ENCODE results near the gene DAPK1.
A peak's percentile ranks its signal among the peaks of the same experiment; 100 is the strongest.

DAPK1 gene

DNA sequence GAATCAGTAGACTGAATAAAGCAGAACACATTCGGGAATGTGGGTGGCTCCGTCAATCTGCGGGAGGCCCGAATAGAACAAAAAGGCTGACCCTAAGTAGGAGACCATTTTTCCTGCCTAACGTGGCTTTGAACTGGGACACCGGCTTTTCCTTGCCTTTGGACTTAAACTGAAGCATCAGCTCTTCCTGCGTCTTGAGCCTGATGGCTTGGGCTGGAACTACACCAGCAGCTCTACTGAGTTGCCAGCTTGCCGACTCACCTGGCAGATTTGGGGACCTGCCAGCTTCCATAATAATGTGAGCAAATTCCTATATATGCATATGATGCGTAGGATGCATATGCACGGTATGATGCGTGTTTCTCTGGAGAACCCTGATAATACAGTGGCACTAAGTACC, 111.3 kb downstream of the DAPK1 start:
- TF ChIP-seq Cebpa-rat (IDR thresholded peaks at IDR 0.05) = no peak
- H4K20me1 ChIP-seq = no peaks in the 10 kb centered on the region; a peak in 1 of 22 replicates
- H3K4me3 ChIP-seq = no peak overlapping the region
- H3K9ac ChIP-seq = no peak overlapping the region
- H3K27ac ChIP-seq = no peak overlapping the region
- H3K27me3 ChIP-seq = no peaks in the 10 kb centered on the region
- H3K9me3 ChIP-seq (replicated peaks in 1 of 11) = peaks cover 14 to 50% (median 27%) of the 10 kb centered on the region in 11 experiments
- H3K4me2 ChIP-seq = peak overlapping the region in 2 of 11 experiments; percentile 10 to 17; a peak in 3 of 22 replicates
- peaks cover 0 to 48% (median 0%) of the 10 kb centered on the region in 11 experiments; a peak in 5 of 22 replicates for H3K36me3 ChIP-seq
- peaks cover 0 to 57% (median 0%) of the 10 kb centered on the region in 10 experiments; a peak in 6 of 20 replicates for H3K4me1 ChIP-seq

DNA sequence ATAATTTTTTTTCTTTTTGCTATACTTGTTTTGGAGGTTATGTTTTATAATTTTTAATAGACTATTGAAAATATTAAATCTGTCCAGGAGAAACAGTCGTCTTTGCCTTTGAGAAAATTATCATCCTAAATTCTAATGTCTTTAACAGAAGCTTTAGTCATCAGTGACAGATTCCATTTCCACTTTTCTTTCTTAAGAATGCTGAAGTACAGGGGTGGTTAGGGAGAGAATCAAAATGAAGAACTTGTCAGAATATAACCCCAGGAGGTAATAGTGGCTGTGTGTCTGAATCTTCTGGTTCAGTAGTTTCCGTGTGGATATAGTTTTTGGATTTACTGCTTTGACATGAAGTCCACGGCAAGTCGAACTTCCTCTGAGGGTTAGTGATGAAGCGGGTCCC, 111.8 kb downstream of the DAPK1 start:
- Histone ChIP-seq H3K27me3 (no peaks in the 10 kb centered on the region), H3K4me2 (no peak overlapping the region; a peak in 1 of 22 replicates), H3K9ac (no peak overlapping the region), H3K36me3 (peaks cover 0 to 48% (median 0%) of the 10 kb centered on the region in 11 experiments; a peak in 5 of 22 replicates), H3K4me3 (no peak overlapping the region), H4K20me1 (peaks cover 0 to under 1% (median 0%) of the 10 kb centered on the region in 11 experiments; a peak in 2 of 22 replicates), H3K4me1 (peaks cover 0 to 62% (median 2%) of the 10 kb centered on the region in 10 experiments; a peak in 8 of 20 replicates), H3K27ac (no peak overlapping the region), H3K9me3 (replicated peaks in 1 of 11) (peaks cover 14 to 45% (median 27%) of the 10 kb centered on the region in 11 experiments)
- no peak for TF ChIP-seq Cebpa-rat (IDR thresholded peaks at IDR 0.05)

DNA sequence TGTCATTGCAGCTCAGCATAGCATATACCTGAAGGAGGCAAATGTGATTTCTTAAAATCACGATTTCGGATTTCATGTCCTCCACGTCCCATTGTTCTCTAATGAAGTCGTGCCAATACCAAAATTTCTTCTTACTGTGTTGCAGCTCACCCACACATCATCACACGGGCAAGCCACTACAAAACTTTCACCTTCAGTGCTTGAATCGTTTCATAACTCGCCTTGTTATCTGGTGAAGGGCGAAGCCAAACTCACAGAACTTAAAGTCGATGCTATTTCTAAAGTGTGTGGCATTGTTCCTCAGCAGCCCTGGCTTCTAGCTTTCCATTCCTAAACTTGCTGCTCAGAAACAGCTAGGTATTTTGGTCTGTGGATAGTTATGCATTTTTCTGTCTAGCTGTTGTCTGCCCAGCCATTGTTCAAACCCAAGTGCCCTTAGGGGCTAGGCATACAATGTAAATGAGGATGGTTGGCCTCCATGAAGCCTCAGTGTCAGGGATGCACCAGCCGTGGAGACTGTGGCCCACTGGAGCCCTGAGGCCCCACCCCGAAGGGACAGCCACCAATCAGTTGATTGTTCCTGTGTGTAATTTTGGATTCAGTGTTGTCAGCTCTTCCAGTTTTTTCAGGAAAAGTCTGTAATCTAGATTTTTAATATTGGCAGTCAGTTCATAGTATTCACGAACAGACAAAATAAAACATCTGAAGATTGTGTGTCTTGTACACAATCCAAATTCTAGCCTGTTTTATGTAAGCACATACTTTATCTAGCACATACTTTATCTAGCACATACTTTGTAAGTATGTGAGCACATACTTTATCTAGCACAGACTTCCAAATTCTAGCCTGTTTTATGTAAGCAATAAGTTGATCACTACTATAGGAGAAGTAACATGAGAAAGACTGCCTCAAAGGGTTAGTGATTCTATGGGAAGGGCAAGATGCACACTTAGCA, 112.8 kb downstream of the DAPK1 start:
- Histone ChIP-seq H3K27ac (no peak overlapping the region), H3K36me3 (peaks cover 0 to 42% (median 0%) of the 10 kb centered on the region in 11 experiments; a peak in 5 of 22 replicates), H3K4me3 (no peak overlapping the region), H3K4me1 (peaks cover 0 to 71% (median 4%) of the 10 kb centered on the region in 10 experiments; a peak in 8 of 20 replicates), H3K4me2 (no peak overlapping the region; a peak in 1 of 22 replicates), H3K9me3 (replicated peaks in 1 of 11) (peaks cover 14 to 35% (median 26%) of the 10 kb centered on the region in 11 experiments), H3K9ac (no peak overlapping the region), H4K20me1 (peaks cover 0 to 8% (median 0%) of the 10 kb centered on the region in 11 experiments; a peak in 2 of 22 replicates), H3K27me3 (no peaks in the 10 kb centered on the region)
- no peak for TF ChIP-seq Cebpa-rat (IDR thresholded peaks at IDR 0.05)

- H3K4me3 ChIP-seq = no peak overlapping the region
- H3K9ac ChIP-seq = no peak overlapping the region
- TF ChIP-seq Cebpa-rat (IDR thresholded peaks at IDR 0.05) = no peak
- H3K36me3 ChIP-seq = peaks cover 0 to 39% (median 0%) of the 10 kb centered on the region in 11 experiments; a peak in 5 of 22 replicates
- no peak overlapping the region for H3K4me2 ChIP-seq
- H3K9me3 ChIP-seq (replicated peaks in 1 of 11) = peaks cover 13 to 25% (median 18%) of the 10 kb centered on the region in 11 experiments
- peaks cover 0 to 72% (median 4%) of the 10 kb centered on the region in 10 experiments; a peak in 8 of 20 replicates for H3K4me1 ChIP-seq
- no peaks in the 10 kb centered on the region for H3K27me3 ChIP-seq
- no peak overlapping the region for H3K27ac ChIP-seq
- peaks cover 0 to 8% (median 0%) of the 10 kb centered on the region in 11 experiments; a peak in 2 of 22 replicates for H4K20me1 ChIP-seq
These were observed 114.1 kb downstream of the DAPK1 start for GRCh38 chr9:87611776-87612175.

- H3K9me3 ChIP-seq (replicated peaks in 1 of 11) = peaks cover 7 to 17% (median 11%) of the 10 kb centered on the region in 11 experiments
- peaks cover 0 to 71% (median 4%) of the 10 kb centered on the region in 10 experiments; a peak in 8 of 20 replicates for H3K4me1 ChIP-seq
- peaks cover 0 to 32% (median 0%) of the 10 kb centered on the region in 11 experiments; a peak in 5 of 22 replicates for H3K36me3 ChIP-seq
- no peak overlapping the region for H3K4me3 ChIP-seq
- TF ChIP-seq Cebpa-rat (IDR thresholded peaks at IDR 0.05) = peak in 6 of 11 experiments; percentile 13 to 72 (median 28); a peak in 4 of 22 replicates
- H3K9ac ChIP-seq = no peak overlapping the region
- no peak overlapping the region for H3K27ac ChIP-seq
- no peaks in the 10 kb centered on the region for H3K27me3 ChIP-seq
- peak overlapping the region in 1 of 11 experiments; percentile 79; a peak in 1 of 22 replicates for H3K4me2 ChIP-seq
- H4K20me1 ChIP-seq = peaks cover 0 to 8% (median 0%) of the 10 kb centered on the region in 11 experiments; a peak in 2 of 22 replicates
These were observed 114.9 kb downstream of the DAPK1 start for GRCh38 chr9:87612536-87612935.

DNA sequence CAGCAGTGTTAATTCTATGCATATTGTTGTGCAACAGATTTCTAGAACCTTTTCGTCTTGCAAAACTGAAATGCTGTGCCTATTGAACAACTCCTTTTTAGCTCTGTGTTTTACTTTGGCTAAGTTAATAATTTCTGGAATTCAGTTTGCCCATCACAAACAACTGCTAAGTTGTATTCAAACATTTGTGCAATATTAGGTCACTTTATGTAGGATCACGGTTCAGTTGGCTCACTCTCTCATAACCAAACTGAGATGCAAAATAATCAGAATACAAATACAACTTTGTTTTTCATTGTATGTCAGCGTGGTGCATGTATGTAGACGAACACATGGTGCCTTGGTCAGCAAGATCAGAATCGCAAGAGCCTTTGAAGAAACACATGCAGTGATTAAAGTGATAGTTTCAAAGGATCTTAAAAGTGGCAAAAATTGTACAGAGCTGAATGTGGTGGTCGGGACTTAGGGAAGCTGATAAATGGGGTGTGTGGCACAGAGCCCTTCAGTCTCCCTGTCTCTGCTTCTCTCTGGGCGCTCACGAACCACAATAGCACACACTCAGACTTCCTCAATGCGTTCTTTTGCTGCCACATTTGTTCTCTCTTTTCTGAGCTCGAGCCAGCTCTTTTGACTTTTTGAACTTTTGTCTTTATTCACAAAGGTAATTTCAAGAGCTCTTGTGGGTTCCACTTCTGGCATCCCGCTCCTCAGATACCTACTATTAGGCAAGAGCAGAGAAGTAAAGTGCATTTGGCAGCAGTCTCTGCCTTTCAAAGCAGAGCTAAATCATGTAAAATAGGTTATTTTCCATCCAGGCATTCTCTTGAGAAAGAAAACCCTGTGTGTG, 115.8 kb downstream of the DAPK1 start:
- Histone ChIP-seq H3K4me2 (peak overlapping the region in 3 of 11 experiments; percentile 49 to 79 (median 72); a peak in 5 of 22 replicates), H4K20me1 (peaks cover 0 to 8% (median 0%) of the 10 kb centered on the region in 11 experiments; a peak in 2 of 22 replicates), H3K36me3 (peaks cover 0 to 22% (median 0%) of the 10 kb centered on the region in 11 experiments; a peak in 2 of 22 replicates), H3K9ac (no peak overlapping the region), H3K27me3 (no peaks in the 10 kb centered on the region), H3K27ac (no peak overlapping the region), H3K9me3 (replicated peaks in 1 of 11) (peaks cover 0 to 10% (median 1%) of the 10 kb centered on the region in 11 experiments; a peak in 12 of 22 replicates), H3K4me3 (no peak overlapping the region), H3K4me1 (peaks cover 0 to 76% (median 4%) of the 10 kb centered on the region in 10 experiments; a peak in 8 of 20 replicates)
- no peak for TF ChIP-seq Cebpa-rat (IDR thresholded peaks at IDR 0.05)

DNA sequence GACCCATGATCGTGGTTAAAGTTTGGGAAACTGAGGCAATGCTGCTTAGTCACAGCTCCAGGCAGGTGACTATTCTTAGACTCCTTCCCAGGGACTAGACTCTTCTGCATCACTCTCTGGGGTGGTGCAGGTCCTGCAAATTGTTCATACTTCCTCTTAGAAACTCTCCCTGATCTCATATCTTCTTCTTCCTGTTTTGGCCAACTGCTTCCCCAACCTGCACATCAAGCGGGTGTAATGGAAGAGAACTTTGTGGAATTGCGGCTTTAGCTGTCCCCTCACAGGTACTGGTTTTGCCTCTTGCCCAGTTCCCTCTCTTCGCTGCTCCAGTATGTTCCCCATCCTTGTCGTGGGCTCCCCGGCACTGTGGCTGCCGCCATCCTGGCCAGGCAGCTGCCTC, 116.7 kb downstream of the DAPK1 start:
- peak overlapping the region in 4 of 11 experiments; percentile 15 to 79 (median 60); a peak in 7 of 22 replicates for H3K4me2 ChIP-seq
- no peak for TF ChIP-seq Cebpa-rat (IDR thresholded peaks at IDR 0.05)
- no peak overlapping the region for H3K9ac ChIP-seq
- no peaks in the 10 kb centered on the region for H3K27me3 ChIP-seq
- peaks cover 0 to 10% (median 0%) of the 10 kb centered on the region in 11 experiments; a peak in 7 of 22 replicates for H3K9me3 ChIP-seq (replicated peaks in 1 of 11)
- H3K36me3 ChIP-seq = peaks cover 0 to 21% (median 0%) of the 10 kb centered on the region in 11 experiments; a peak in 2 of 22 replicates
- peaks cover 0 to 76% (median 4%) of the 10 kb centered on the region in 10 experiments; a peak in 8 of 20 replicates for H3K4me1 ChIP-seq
- H4K20me1 ChIP-seq = peaks cover 0 to 8% (median 0%) of the 10 kb centered on the region in 11 experiments; a peak in 2 of 22 replicates
- no peak overlapping the region for H3K4me3 ChIP-seq
- no peak overlapping the region for H3K27ac ChIP-seq

- Histone ChIP-seq H3K4me2 (peak overlapping the region in 3 of 11 experiments; percentile 49 to 79 (median 72); a peak in 5 of 22 replicates), H3K9me3 (replicated peaks in 1 of 11) (peaks cover 0 to 13% (median 0%) of the 10 kb centered on the region in 11 experiments; a peak in 7 of 22 replicates), H3K36me3 (peaks cover 0 to 27% (median 0%) of the 10 kb centered on the region in 11 experiments; a peak in 2 of 22 replicates), H3K4me3 (no peak overlapping the region), H3K4me1 (peaks cover 0 to 70% (median 4%) of the 10 kb centered on the region in 10 experiments; a peak in 8 of 20 replicates), H3K27me3 (no peaks in the 10 kb centered on the region), H3K27ac (no peak overlapping the region), H3K9ac (no peak overlapping the region), H4K20me1 (peaks cover 0 to 12% (median 0%) of the 10 kb centered on the region in 11 experiments; a peak in 2 of 22 replicates)
- TF ChIP-seq Cebpa-rat (IDR thresholded peaks at IDR 0.05) = no peak
These were observed 117.5 kb downstream of the DAPK1 start for GRCh38 chr9:87615136-87615535.

All from BLaER1 treated with 17β-estradiol and CSF1 and Interleukin-3, amounts not matched to agents 10 nM and 100 nM (cell line).